HepG2 (cell line): Measurements from ENCODE around the gene KIF23.

Source experiments
- EP300 ChIP-seq, 3 experiments: sonication (generic) in 1 of 3; formaldehyde crosslinking in 1 of 3; IDR thresholded peaks; 2 replicates each; pipeline versions ENCODE4 v1.5.1 to v1.6.1; 2011 to 2020; ENCODE audit warnings: low read depth in 2 of 3, low read length in 2 of 3, borderline replicate concordance in 1 of 3, improper control_type of control experiment in 1 of 3, mild to moderate bottlenecking in 1 of 3, missing genetic modification reagents in 1 of 3, moderate library complexity in 1 of 3
- POLR2AphosphoS5 ChIP-seq: IDR thresholded peaks from 2 replicates; pipeline ENCODE4 v1.6.1; 2012; ENCODE audit warnings: low read depth, low read length

DNA sequence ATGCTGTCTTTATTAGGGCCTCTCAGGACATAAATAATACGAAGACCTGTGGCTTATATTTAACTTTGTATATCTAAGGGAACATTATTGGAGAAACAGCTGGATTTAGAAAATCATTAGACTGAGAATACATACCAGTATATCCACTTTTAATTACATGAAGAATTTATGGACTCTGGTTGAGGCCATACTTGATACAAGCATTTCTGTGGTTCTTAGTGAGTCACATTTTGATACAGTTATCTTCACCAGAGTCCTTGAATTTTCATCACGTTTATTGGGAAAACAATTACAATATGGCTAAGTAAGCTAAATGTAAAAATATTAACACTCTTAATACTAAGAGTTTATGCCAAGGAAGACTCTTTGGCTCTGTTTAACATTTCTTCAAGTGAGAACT lies 9.9 kb downstream of the KIF23 start:
- TF ChIP-seq POLR2AphosphoS5 (no peak), EP300 (IDR thresholded peaks at IDR 0.05; ENCODE audit: low read depth in 2 of 2, low read length in 2 of 2) (no peak), EP300 (CRISPR knock-in tag; IDR thresholded peaks at IDR 0.05; ENCODE audit: borderline replicate concordance) (no peak)
